ENCODE measurements around the gene CMTM4. TPM values are rescaled to one million over a fixed set of nuclear protein-coding genes. Genes with fewer than 3 reads are reported as not detected.

CMTM4 gene
- polyA plus RNA-seq, 1 of the 3 experiments (the other 2 are of a cell fraction): 21.7 TPM

DNA sequence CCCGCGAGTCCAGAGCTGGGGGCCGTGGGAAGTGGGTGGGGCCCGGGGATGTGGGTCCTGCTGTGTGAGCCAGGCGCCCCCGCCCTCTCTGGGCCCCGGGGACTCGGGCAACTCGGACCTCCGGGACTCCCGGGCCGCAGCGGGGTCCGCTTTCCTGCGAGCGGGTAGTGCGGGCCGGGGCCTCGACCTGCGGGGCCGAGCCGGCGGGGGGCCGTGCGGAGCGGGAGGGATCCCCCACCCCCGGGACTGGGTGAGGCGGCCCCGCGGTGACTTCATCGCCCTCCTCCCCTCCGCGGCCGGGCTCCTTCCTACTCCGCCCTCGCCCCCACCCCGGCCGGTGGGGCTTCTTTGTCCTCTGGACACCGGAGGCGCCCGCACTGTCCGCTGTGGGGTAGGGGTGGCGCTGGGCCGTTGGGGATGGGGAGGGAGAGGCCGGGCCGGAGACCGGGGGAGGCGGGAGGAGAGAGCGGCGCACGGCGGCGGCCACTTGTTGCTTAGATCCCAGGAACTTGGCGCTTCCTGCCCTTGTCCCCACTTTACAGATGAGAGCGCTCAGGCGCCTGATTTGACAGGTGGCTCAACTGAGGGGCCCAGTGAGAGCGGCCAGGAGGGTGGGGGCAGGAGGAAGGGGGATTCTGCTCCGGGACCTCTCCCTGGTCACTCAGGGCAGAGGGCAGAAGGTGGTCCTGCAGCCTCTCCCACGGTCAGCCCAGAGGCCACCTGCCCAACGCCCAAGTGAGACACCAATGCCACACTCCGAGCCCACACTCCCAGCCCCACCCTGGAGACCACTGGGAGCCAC lies 91.2 kb downstream of the CMTM4 start (continued):
- no peak for TF ChIP-seq ZBTB33 (IDR thresholded peaks at IDR 0.05; ENCODE audit: borderline replicate concordance, low read depth)
- no peak for TF ChIP-seq MEF2A (IDR thresholded peaks at IDR 0.05; ENCODE audit: borderline replicate concordance, low read depth)
- TF ChIP-seq TCF12 (IDR thresholded peaks at IDR 0.05): no peak
- 0 out of 2 replicates have a peak, but pooled peaks have one; percentile 19 for TF ChIP-seq MAX (IDR thresholded peaks at IDR 0.05; ENCODE audit: low read depth)
- TF ChIP-seq MXI1 (IDR thresholded peaks at IDR 0.05; ENCODE audit: low read depth, low read length): no peak; the same call in 1 of the 2 replicates
- no peak for TF ChIP-seq TEAD4 (IDR thresholded peaks at IDR 0.05; ENCODE audit: borderline replicate concordance, insufficient read depth)
- TF ChIP-seq JUND (IDR thresholded peaks at IDR 0.05): no peak
- no peak for TF ChIP-seq FOXM1 (IDR thresholded peaks at IDR 0.05; ENCODE audit: low read depth)
- TF ChIP-seq GABPA (IDR thresholded peaks at IDR 0.05; ENCODE audit: low read depth): no peak
- no peak for TF ChIP-seq USF2 (IDR thresholded peaks at IDR 0.05; ENCODE audit: borderline replicate concordance, low read depth, low read length)
- 0 out of 2 replicates have a peak, but pooled peaks have one; percentile 18 for TF ChIP-seq SIN3A (IDR thresholded peaks at IDR 0.05; ENCODE audit: borderline replicate concordance, low read depth, low read length)
- no peak for TF ChIP-seq TAF1 (IDR thresholded peaks at IDR 0.05; ENCODE audit: borderline replicate concordance, low read depth, low read length)
- no peak for TF ChIP-seq GATA2 (CRISPR knock-in tag; IDR thresholded peaks at IDR 0.05)

GRCh38 chr16:66604376-66605176 lies 92.0 kb downstream of the CMTM4 start, which contains the start of gene CMTM3:
TSS of gene CMTM3 (plus strand) at chr16:66604704. CDS start at chr16:66604806, 102 bp downstream.
- peaks cover 48% of the 10 kb centered on the region for H3K79me2 ChIP-seq (ENCODE audit: insufficient read depth)
- CTCF ChIA-PET: interaction anchor here (0.6 to 2.5 kb wide), 18 partner anchors 8 to 348 kb away, joined by 3 to 11 read pairs (median 4); partner anchors contain the start of gene NAE1
- H3F3A ChIP-seq (replicated peaks; ENCODE audit: insufficient read depth): peaks cover 16% of the 10 kb centered on the region
- peaks cover 8 to 22% of the 10 kb centered on the region in 2 experiments; a peak in 3 of 4 replicates for H3K4me1 ChIP-seq (ENCODE audit: control insufficient read depth in 1 of 2, insufficient read depth in 2 of 2, low read depth in 1 of 2, low read length in 1 of 2)
- POLR2A ChIA-PET: interaction anchor here (1.2 to 1.3 kb wide), 2 partner anchors 52 to 198 kb away, joined by 4 to 6 read pairs; partner anchors contain the start of gene CKLF
- no peaks in the 10 kb centered on the region for H3K9me3 ChIP-seq
- peak within 1 kb of the TSS; percentile 67 to 81 for H3K4me3 ChIP-seq (ENCODE audit: low read depth in 2 of 2, low read length in 1 of 2)
- peaks cover 3 to 4% of the 10 kb centered on the region in 2 experiments for H3K36me3 ChIP-seq (replicated peaks in 1 of 2; ENCODE audit: control insufficient read depth in 1 of 2, insufficient read depth in 2 of 2, low read length in 1 of 2)
- H2AFZ ChIP-seq (ENCODE audit: low read depth): peak within 1 kb of the TSS; percentile 85
- no peaks in the 10 kb centered on the region for H3K27me3 ChIP-seq (ENCODE audit: insufficient read depth)
- peak within 1 kb of the TSS; percentile 96 for H3K4me2 ChIP-seq
- H3K27ac ChIP-seq (ENCODE audit: low read depth in 2 of 2, low read length in 1 of 2): peak within 1 kb of the TSS; percentile 70 to 90
- DNase-seq: peak; percentile 98
- peaks cover 24% of the 10 kb centered on the region; the same call in 1 of the 2 replicates for H4K20me1 ChIP-seq (ENCODE audit: insufficient read depth)
- WGBS (ENCODE audit: low lambda C conversion rate): 4% methylated on average over 16 of the region's 96 CpGs
- peak within 1 kb of the TSS; percentile 94 for H3K9ac ChIP-seq
- no peaks in the 10 kb centered on the region for H3K9me2 ChIP-seq
- TF ChIP-seq FOXM1 (IDR thresholded peaks at IDR 0.05; ENCODE audit: low read depth): no peak
- TF ChIP-seq RAD21 (IDR thresholded peaks at IDR 0.05; ENCODE audit: low read length): peak; percentile 34; the same call in 1 of the 2 replicates
- TF ChIP-seq POLR2AphosphoS5 (IDR thresholded peaks at IDR 0.05; ENCODE audit: low read depth, low read length): no peak
- peak; percentile 49; the same call in 1 of the 2 replicates for TF ChIP-seq TAF1 (IDR thresholded peaks at IDR 0.05; ENCODE audit: borderline replicate concordance, low read depth, low read length)
- TF ChIP-seq MEF2A (IDR thresholded peaks at IDR 0.05; ENCODE audit: borderline replicate concordance, low read depth): no peak
- TF ChIP-seq CTCF (IDR thresholded peaks at IDR 0.05): peak; percentile 66
- no peak for TF ChIP-seq TCF12 (IDR thresholded peaks at IDR 0.05)
- TF ChIP-seq GATA2 (CRISPR knock-in tag; IDR thresholded peaks at IDR 0.05): no peak
- TF ChIP-seq RCOR1 (IDR thresholded peaks at IDR 0.05; ENCODE audit: low read length): no peak
- no peak for TF ChIP-seq USF1 (IDR thresholded peaks at IDR 0.05; ENCODE audit: borderline replicate concordance, low read depth)
- TF ChIP-seq FOXJ3 (CRISPR knock-in tag; IDR thresholded peaks at IDR 0.05): no peak
- TF ChIP-seq RXRA (IDR thresholded peaks at IDR 0.05; ENCODE audit: borderline replicate concordance, low read depth): no peak
- no peak for TF ChIP-seq NFIC (IDR thresholded peaks at IDR 0.05; ENCODE audit: borderline replicate concordance)
- no peak for TF ChIP-seq FOSL2 (IDR thresholded peaks at IDR 0.05; ENCODE audit: borderline replicate concordance, low read depth)
- TF ChIP-seq EZH2phosphoT487 (IDR thresholded peaks at IDR 0.05; ENCODE audit: borderline replicate concordance, low read depth): no peak
